Thyroid gland (tissue), 4 donors: ENCODE measurements around the gene NFIA.

ENCODE experiments used
- POLR2A ChIP-seq, 2 donors: fragments of 450-650 bp; IDR thresholded peaks; one replicate each; pipeline ENCODE4 v1.6.1; 2017; ENCODE audit warnings: antibody characterized with exemption in 2 of 2, mild to moderate bottlenecking in 2 of 2, moderate library complexity in 1 of 2
- TF ChIP-seq, protein P1 (sequence below), 6 experiments: fragments of 200-600 bp in 3 of 6; fragments of 450-650 bp in 3 of 6; sonication (generic) in 3 of 6; IDR thresholded peaks; one replicate each; pipeline ENCODE4 v1.5.1; 2016 to 2019; ENCODE audit warnings: antibody characterized with exemption in 6 of 6, mild to moderate bottlenecking in 2 of 6, inconsistent platforms in 1 of 6, moderate library complexity in 1 of 6

GRCh38 chr1:61091455-61091854, 9.1 kb downstream of the NFIA start:
- TF ChIP-seq POLR2A (IDR thresholded peaks at IDR 0.05) = no peak
- TF ChIP-seq, protein P1, sequence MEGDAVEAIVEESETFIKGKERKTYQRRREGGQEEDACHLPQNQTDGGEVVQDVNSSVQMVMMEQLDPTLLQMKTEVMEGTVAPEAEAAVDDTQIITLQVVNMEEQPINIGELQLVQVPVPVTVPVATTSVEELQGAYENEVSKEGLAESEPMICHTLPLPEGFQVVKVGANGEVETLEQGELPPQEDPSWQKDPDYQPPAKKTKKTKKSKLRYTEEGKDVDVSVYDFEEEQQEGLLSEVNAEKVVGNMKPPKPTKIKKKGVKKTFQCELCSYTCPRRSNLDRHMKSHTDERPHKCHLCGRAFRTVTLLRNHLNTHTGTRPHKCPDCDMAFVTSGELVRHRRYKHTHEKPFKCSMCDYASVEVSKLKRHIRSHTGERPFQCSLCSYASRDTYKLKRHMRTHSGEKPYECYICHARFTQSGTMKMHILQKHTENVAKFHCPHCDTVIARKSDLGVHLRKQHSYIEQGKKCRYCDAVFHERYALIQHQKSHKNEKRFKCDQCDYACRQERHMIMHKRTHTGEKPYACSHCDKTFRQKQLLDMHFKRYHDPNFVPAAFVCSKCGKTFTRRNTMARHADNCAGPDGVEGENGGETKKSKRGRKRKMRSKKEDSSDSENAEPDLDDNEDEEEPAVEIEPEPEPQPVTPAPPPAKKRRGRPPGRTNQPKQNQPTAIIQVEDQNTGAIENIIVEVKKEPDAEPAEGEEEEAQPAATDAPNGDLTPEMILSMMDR (IDR thresholded peaks at IDR 0.05) = no peak
